Measurements from ENCODE around the gene PHRF1. TPM values are rescaled to one million over a fixed set of nuclear protein-coding genes. Genes with fewer than 3 reads are reported as not detected.
A peak's percentile ranks its signal among the peaks of the same experiment; 100 is the strongest.

Gene PHRF1
- total and polyA plus RNA-seq, 9 of the 15 experiments (the other 6 are each of a cell fraction or from before 2014, with no cell fraction given), result 0.07 to 37.2 (median 7.7) TPM

GRCh38 chr11:613369-613968, 37.2 kb downstream of the PHRF1 start (continued):
- TF ChIP-seq ARID3A (IDR thresholded peaks at IDR 0.05; ENCODE audit: borderline replicate concordance, low read depth, low read length) (no peak), ZNF232 (CRISPR knock-in tag; IDR thresholded peaks at IDR 0.05) (no peak), ZBTB11 (CRISPR knock-in tag; IDR thresholded peaks at IDR 0.05) (no peak), HMGN3 (IDR thresholded peaks at IDR 0.05; ENCODE audit: borderline replicate concordance, extremely low read depth, insufficient read length, low read depth, low read length) (peak; percentile 47), HDAC6 (IDR thresholded peaks at IDR 0.05; ENCODE audit: low read depth, low read length) (no peak), ZNF134 (CRISPR knock-in tag; conservative IDR thresholded peaks at IDR 0.05) (no peak), TEAD4 (IDR thresholded peaks at IDR 0.05; ENCODE audit: low read length) (no peak), TEAD4 (CRISPR knock-in tag; IDR thresholded peaks at IDR 0.05; ENCODE audit: borderline replicate concordance) (no peak), USF1 (CRISPR knock-in tag; IDR thresholded peaks at IDR 0.05) (0 out of 2 replicates have a peak, but pooled peaks have one; percentile 37), ZNF695 (CRISPR knock-in tag; IDR thresholded peaks at IDR 0.05) (no peak), RHOXF2B (CRISPR knock-in tag; conservative IDR thresholded peaks at IDR 0.05) (no peak), THAP12 (CRISPR knock-in tag; IDR thresholded peaks at IDR 0.05) (0 out of 2 replicates have a peak, but pooled peaks have one; percentile 35), ZBTB33 (CRISPR knock-in tag; IDR thresholded peaks at IDR 0.05) (peak; percentile 27; the same call in 1 of the 2 replicates), VEZF1 (CRISPR knock-in tag; IDR thresholded peaks at IDR 0.05) (peak; percentile 20; the same call in 1 of the 2 replicates)

Measured in K562 (cell line).